KBM-7 (cell line): ENCODE measurements around the gene TRPC3.

Experiments
- DNase-seq: peaks from one replicate; pipeline ENCODE4 v3.0.0-alpha.2; 2015
- in situ Hi-C: fragments of 300-500 bp; cut with MboI; formaldehyde crosslinking; loops from 2 replicates; pipeline ENCODE4 v1.14.3; 2020; ENCODE audit warnings: low sequenced_read_pairs, low pct_unique_long_range_greater_than_20kb, mixed read lengths

TRPC3 gene

GRCh38 chr4:121951521-121952110 is at the start of gene TRPC3:
Gene TRPC3, minus strand, starts transcription at chr4:121952060. Its CDS starts 380 bp downstream, at chr4:121951680.
- in situ Hi-C loops, result no loop called here
- peak; percentile 13 for DNase-seq

- DNase-seq, result no peak
- in situ Hi-C loops, result no loop called here
These were observed 49.0 kb upstream of the TRPC3 start for GRCh38 chr4:122000849-122001248.

- in situ Hi-C loops, result no loop called here
- DNase-seq, result no peak
These were observed 46.2 kb upstream of the TRPC3 start for GRCh38 chr4:121998024-121998423.

- DNase-seq, result no peak
- in situ Hi-C loops, result no loop called here
These were observed 44.1 kb upstream of the TRPC3 start for GRCh38 chr4:121995790-121996537.

GRCh38 chr4:121991968-121992367 is 40.1 kb upstream of the TRPC3 start:
- DNase-seq, result no peak
- in situ Hi-C loops, result no loop called here

- DNase-seq, result no peak
- in situ Hi-C loops, result no loop called here
These were observed 38.6 kb upstream of the TRPC3 start for GRCh38 chr4:121990489-121990888.

- no peak for DNase-seq
- in situ Hi-C loops, result no loop called here
These were observed 37.9 kb upstream of the TRPC3 start for GRCh38 chr4:121989715-121990114.

- in situ Hi-C loops, result no loop called here
- no peak for DNase-seq
These were observed 37.1 kb upstream of the TRPC3 start for GRCh38 chr4:121988950-121989349.

- no peak for DNase-seq
These were observed 28.8 kb upstream of the TRPC3 start for GRCh38 chr4:121980643-121981042.

GRCh38 chr4:121978172-121978516 is 26.3 kb upstream of the TRPC3 start:
- in situ Hi-C loops, result no loop called here
- DNase-seq, result no peak

More at GRCh38 chr4:121980643-121981042, 28.8 kb upstream of the TRPC3 start:
- in situ Hi-C loops, result no loop called here

GRCh38 chr4:121977251-121978171 is 25.7 kb upstream of the TRPC3 start:
- in situ Hi-C loops, result no loop called here

GRCh38 chr4:121975784-121976183 is 23.9 kb upstream of the TRPC3 start:
- DNase-seq, result no peak
- in situ Hi-C loops, result no loop called here

More at GRCh38 chr4:121977251-121978171, 25.7 kb upstream of the TRPC3 start:
- DNase-seq, result no peak

- in situ Hi-C loops, result no loop called here
- no peak for DNase-seq
These were observed 22.0 kb upstream of the TRPC3 start for GRCh38 chr4:121973816-121974215.

GRCh38 chr4:121968859-121969258 is 17.0 kb upstream of the TRPC3 start:
- in situ Hi-C loops, result no loop called here

GRCh38 chr4:121964958-121965357 is 13.1 kb upstream of the TRPC3 start:
- no peak for DNase-seq
- in situ Hi-C loops, result no loop called here

More at GRCh38 chr4:121968859-121969258, 17.0 kb upstream of the TRPC3 start:
- DNase-seq, result no peak

- in situ Hi-C loops, result no loop called here
- DNase-seq, result no peak
These were observed 9.0 kb upstream of the TRPC3 start for GRCh38 chr4:121960818-121961217.

GRCh38 chr4:121958777-121959176 is 6.9 kb upstream of the TRPC3 start:
- DNase-seq, result no peak
- in situ Hi-C loops, result no loop called here

GRCh38 chr4:121957266-121957665 is 5.4 kb upstream of the TRPC3 start:
- in situ Hi-C loops, result no loop called here
- DNase-seq, result no peak

- no peak for DNase-seq
- in situ Hi-C loops, result no loop called here
These were observed 2.0 kb upstream of the TRPC3 start for GRCh38 chr4:121953860-121954259.

GRCh38 chr4:121952290-121952689 is 430 bp upstream of the TRPC3 start:
- no peak for DNase-seq
- in situ Hi-C loops, result no loop called here
